Measurements from ENCODE around the gene CACNA1C. TPM values are rescaled to one million over a fixed set of nuclear protein-coding genes. Genes with fewer than 3 reads are reported as not detected.

Gene CACNA1C
- total and polyA plus RNA-seq, 10 of the 15 experiments (the other 5 are each of a cell fraction or from before 2014, with no cell fraction given) = under 0.01 to 0.15 (median 0.09) TPM; not detected in 5

GRCh38 chr12:2551412-2551900 is 498.7 kb downstream of the CACNA1C start (continued):
- no peak for TF ChIP-seq SREBF2 (IDR thresholded peaks at IDR 0.05; ENCODE audit: low read length)
- TF ChIP-seq SKIL (IDR thresholded peaks at IDR 0.05; ENCODE audit: low read depth, poor library complexity, severe bottlenecking) = no peak
- no peak for TF ChIP-seq ASH2L (IDR thresholded peaks at IDR 0.05; ENCODE audit: borderline replicate concordance, low read depth)
- TF ChIP-seq SUZ12 (IDR thresholded peaks at IDR 0.05; ENCODE audit: unreplicated experiment) = no peak
- no peak for TF ChIP-seq EZH2 (IDR thresholded peaks at IDR 0.05; ENCODE audit: borderline replicate concordance, control insufficient read depth, low read depth, low read length)
- TF ChIP-seq POLR2AphosphoS5 (IDR thresholded peaks at IDR 0.05; ENCODE audit: low read length) = no peak
- no peak for TF ChIP-seq PML (IDR thresholded peaks at IDR 0.05; ENCODE audit: low read length)

- in situ Hi-C loops (cut with MboI) = no loop called here
- no peak overlapping the region for H2AFZ ChIP-seq (ENCODE audit: control insufficient read depth, low read depth, low read length)
- no peaks in the 10 kb centered on the region for H3K36me3 ChIP-seq (ENCODE audit: control insufficient read depth in 2 of 2, insufficient read depth in 2 of 2, low read length in 1 of 2)
- ChIA-PET CTCF (no interaction called here), SMC1A (ENCODE audit: uncharacterized antibody, unreplicated experiment) (no interaction called here), RAD21 (ENCODE audit: unreplicated experiment) (no interaction called here), POLR2A (no interaction called here)
- no peaks in the 10 kb centered on the region for H4K20me1 ChIP-seq (ENCODE audit: control insufficient read depth, insufficient read depth)
- H3K79me2 ChIP-seq (ENCODE audit: control insufficient read depth, insufficient read depth, low read length) = no peaks in the 10 kb centered on the region
- DNase-seq (ENCODE audit: low read depth, low spot score) (no peak), FAIRE-seq (no peak), ATAC-seq (no peak)
- intact Hi-C loops (cut with micrococcal nuclease; ENCODE audit: unreplicated experiment) = no loop called here
- H3K27ac ChIP-seq (ENCODE audit: control insufficient read depth, insufficient read depth) = no peak overlapping the region
- 50% methylated on average over 10 of the region's 10 CpGs for WGBS (ENCODE audit: insufficient coverage, insufficient replicate concordance, low lambda C conversion rate, missing lambda C conversion rate)
- H3K9me3 ChIP-seq (replicated peaks; ENCODE audit: control insufficient read depth, insufficient read depth, low read length) = no peaks in the 10 kb centered on the region
- no TSS peak for BruUV-seq (replicated peaks)
- no peak overlapping the region for H3K4me2 ChIP-seq (ENCODE audit: control insufficient read depth, insufficient read depth)
- no peaks in the 10 kb centered on the region for H3K4me1 ChIP-seq (ENCODE audit: control insufficient read depth, insufficient read depth, low read length)
- H3K9ac ChIP-seq (ENCODE audit: control insufficient read depth, insufficient read depth, low read length) = no peak overlapping the region
- peaks cover 2 to 13% of the 10 kb centered on the region in 2 experiments; a peak in 3 of 4 replicates for H3K27me3 ChIP-seq (replicated peaks in 1 of 2; ENCODE audit: control insufficient read depth in 2 of 2, insufficient read depth in 2 of 2, low read length in 1 of 2)
- no peak overlapping the region for H3K4me3 ChIP-seq
- TF ChIP-seq RELB (IDR thresholded peaks at IDR 0.05; ENCODE audit: low read depth) = no peak
- no peak for TF ChIP-seq PAX8 (IDR thresholded peaks at IDR 0.05)
- no peak for TF ChIP-seq HDAC6 (IDR thresholded peaks at IDR 0.05; ENCODE audit: unreplicated experiment)
- no peak for TF ChIP-seq BCLAF1 (IDR thresholded peaks at IDR 0.05)
- TF ChIP-seq SRF (IDR thresholded peaks at IDR 0.05; ENCODE audit: low read depth in 2 of 2, low read length in 2 of 2) = no peak
- TF ChIP-seq NBN (IDR thresholded peaks at IDR 0.05) = no peak
- TF ChIP-seq YY1 (IDR thresholded peaks at IDR 0.05; ENCODE audit: low read depth, low read length) = no peak
- TF ChIP-seq TCF12 (IDR thresholded peaks at IDR 0.05; ENCODE audit: low read depth, low read length) = no peak
- TF ChIP-seq NFIC (IDR thresholded peaks at IDR 0.05; ENCODE audit: low read depth, low read length) = no peak
- no peak for TF ChIP-seq SP1 (IDR thresholded peaks at IDR 0.05; ENCODE audit: low read depth, low read length)
- TF ChIP-seq ZNF207 (IDR thresholded peaks at IDR 0.05; ENCODE audit: borderline replicate concordance) = no peak
Observed at GRCh38 chr12:2552000-2552756, 499.4 kb downstream of the CACNA1C start.

Data from GM12878 (cell line).